GM04503 (cell line): Measurements from ENCODE around the gene KLHDC4.

Experiments used
- DNase-seq: peaks from one replicate; pipeline ENCODE4 v3.0.0-alpha.2; 2012; ENCODE audit warnings: low read depth

Gene KLHDC4

GRCh38 chr16:87698676-87699199 lies 67.0 kb downstream of the KLHDC4 start:
- DNase-seq: no peak

GRCh38 chr16:87698241-87698640 lies 67.5 kb downstream of the KLHDC4 start:
- no peak for DNase-seq

DNA sequence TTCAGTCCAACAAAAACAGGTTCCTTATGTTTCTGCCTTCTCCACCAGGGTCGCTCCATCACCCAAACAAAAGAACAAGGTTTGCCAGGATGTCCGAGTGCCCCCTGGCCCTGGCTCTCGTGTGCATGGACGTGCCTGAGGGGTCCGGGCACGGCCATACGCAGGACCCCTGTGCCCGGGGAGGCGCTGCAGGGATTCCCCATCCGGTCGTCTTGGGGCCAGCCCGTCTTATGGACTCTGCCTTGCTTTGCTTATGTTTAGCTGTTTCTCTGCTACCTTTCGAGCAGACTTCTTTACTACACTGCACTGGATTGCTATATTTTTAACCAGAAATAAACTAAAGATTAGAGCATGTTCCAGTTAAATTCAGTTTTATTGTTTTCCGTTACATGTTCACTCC lies 68.0 kb downstream of the KLHDC4 start:
- DNase-seq: no peak

DNA sequence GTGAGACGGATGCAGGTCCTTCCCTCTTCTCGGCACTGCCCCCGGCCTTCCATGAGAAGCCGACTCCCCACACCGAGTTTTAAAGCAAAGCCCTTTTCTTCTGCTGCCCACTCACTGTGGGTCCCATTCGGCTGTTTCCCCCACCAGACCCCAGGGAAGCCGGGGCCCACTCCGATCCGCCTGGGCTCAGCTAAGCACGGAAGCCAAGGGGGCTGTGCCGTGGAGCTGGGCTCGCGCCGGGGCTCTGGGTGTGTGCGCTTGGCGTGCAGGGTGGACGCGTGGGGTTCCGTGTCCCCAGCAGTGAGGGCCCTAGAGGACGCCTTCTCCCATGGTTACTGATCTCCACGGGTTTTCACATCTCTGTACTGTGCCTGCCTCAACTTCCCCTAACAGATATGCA lies 68.5 kb downstream of the KLHDC4 start:
- no peak for DNase-seq

DNA sequence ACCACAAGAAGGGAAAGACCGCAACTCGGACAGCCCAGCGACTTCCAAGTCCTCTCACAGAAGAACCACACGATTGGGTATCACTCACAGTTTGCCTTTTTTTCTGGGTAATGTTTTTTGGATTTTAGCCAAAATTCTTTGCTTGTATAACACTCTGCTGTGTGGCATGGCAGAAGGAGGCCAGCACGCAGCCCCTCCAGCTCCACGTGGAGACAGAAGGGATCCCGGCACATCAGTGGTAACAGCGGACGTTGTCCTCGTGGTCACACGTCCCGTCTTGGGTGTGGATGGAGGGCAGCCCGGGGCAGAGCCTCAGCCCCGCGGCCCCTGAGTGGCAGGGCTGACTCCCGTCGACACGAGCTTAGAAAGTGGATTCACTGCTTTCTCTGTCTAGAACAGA lies 69.1 kb downstream of the KLHDC4 start:
- DNase-seq: no peak

GRCh38 chr16:87695534-87695933 lies 70.3 kb downstream of the KLHDC4 start:
- DNase-seq: no peak

DNA sequence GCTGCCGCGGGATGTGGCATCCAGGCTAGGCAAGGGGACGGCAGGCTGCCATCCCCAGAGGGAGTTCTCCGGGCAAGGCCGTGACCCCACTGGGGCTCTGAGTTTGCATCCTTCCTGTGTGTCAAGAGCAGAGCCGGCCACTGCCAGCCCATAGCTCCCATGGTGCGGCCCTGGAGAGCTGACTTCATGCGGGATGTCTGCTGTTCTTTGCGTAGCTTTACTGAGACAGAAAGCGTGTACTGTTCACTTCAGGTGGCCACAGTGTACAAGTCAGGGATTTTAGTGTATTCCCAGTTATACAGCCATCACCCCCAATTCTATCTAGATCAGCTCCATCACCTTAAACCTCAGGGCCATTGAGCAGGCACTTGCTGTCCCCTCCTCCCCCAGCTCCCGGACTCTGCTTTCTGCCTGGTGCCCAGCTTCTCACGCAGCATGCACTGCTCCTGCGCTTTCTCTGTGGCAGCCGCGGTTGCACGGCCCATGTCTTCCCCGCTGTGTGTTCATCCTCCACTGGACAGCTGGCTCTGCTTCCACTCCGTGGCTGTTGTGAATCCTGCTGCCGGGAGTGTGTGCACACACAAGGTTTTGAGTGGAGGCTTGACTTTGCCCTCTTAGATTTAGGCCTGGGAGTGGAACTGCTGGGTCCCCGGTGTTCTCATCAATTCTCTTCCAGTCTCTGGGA lies 71.2 kb downstream of the KLHDC4 start:
- no peak for DNase-seq

- DNase-seq: no peak
Observed at GRCh38 chr16:87693827-87694226, 72.0 kb downstream of the KLHDC4 start.

DNA sequence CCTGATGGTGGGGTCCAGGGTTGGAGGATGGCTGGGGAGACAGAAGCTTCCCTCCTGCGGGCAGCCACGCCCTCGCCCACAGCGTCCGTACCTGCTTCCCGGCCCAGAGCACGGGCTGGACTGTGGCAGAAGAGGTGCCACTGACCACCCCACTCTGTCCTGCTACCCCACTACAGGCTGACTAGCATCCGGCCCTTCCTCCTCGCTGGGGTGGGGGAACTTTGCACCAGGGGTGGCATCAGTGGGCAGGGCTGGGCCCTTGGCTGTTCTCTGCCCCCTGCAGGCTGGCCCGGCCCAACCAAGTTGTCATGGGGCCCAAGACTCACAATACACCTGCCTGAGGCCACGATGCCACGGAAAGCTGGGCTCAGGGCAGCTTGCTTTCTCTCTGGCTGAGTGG lies 73.0 kb downstream of the KLHDC4 start:
- DNase-seq: no peak

GRCh38 chr16:87692176-87692575 lies 73.6 kb downstream of the KLHDC4 start:
- no peak for DNase-seq

DNA sequence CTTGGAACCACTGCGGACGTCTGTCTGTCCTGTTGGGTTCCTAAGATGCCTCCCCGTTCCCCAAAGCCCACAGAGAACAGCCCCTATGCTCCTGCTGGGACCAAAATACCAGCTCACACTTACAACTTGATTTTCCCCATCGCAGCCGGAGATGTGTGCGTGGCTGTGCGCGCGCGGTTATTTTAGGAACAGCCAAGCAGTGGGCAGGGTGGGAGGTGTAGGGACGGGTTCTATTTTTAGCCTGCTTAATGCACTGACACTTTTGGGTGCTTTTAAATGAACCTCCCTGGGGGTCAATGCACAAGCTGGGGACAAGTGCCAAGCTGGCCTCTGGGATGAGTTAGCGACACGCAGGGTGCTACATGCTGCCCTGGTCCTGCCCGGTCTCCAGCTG lies 74.1 kb downstream of the KLHDC4 start:
- DNase-seq: no peak

GRCh38 chr16:87690911-87691685 lies 74.7 kb downstream of the KLHDC4 start:
- DNase-seq: no peak

- DNase-seq: no peak
Observed at GRCh38 chr16:87689956-87690465, 75.8 kb downstream of the KLHDC4 start.

DNA sequence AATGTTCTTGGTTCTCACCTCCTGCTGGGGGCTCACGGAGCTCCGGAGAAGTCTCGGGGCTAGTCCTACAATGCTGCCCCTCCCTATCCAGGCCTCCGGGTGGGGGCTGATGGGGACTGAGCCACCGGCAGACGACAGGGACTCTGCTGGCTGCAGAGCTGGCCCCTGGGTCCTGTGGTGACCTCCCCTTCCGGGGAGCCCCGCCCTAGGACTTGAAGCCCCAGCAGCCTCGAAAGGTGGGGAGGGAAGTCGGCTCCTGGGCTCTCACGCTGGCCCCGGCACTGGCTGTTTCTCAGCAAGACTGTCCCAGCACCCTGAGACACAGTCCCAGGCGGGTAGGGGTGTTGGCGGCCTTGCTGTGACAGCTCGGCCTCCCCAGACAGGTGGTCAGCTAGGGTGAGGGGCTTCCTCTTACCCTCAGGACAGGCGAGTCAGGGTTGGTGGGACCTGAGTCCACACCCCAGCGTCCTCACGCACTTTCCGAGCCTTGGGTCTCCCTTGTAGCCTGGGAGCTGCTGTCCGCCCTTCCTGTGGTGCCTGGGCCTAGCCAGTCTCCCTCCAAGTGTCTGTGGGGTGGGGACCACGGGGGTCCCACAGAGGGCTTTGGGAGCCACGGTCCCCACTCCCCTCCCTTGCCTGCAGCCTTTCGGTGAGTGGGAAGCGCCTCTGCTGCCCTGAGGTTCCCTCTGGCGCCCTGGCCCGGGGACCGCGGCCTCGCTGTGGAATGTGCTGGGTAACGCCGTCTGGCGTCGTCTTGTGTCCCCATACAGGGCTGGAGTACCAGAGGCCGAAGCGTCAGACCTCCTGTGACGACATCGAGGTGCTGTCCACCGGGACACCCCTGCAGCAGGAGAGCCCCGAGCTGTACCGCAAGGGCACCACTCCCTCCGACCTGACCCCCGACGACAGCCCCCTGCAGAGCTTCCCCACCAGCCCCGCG lies 76.6 kb downstream of the KLHDC4 start:
- no peak for DNase-seq

DNA sequence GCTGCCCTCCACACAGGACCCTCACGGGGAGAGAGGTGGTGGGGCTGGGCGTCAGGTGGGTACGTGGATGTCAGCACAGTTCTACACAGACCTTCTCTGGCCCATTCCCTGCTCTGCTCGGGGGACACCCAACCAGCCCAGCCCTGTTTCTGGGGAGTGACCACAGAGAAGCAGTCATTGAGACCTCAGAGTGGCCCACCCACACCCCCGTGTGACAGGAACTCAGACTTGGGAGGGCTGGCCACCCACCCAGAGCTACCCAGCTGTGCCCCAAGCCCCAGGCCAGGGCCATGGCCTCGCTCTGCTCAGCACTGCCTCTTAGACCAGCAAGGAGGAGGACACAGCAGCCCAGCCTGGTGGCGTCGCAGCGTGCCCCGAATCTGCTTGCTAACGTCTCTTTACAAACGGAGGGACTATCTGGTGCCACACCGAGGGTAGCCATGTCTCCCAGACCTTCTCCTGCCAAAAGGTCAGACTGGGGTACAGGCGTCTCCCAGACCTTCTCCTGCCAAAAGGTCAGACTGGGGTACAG lies 77.7 kb downstream of the KLHDC4 start:
- no peak for DNase-seq

DNA sequence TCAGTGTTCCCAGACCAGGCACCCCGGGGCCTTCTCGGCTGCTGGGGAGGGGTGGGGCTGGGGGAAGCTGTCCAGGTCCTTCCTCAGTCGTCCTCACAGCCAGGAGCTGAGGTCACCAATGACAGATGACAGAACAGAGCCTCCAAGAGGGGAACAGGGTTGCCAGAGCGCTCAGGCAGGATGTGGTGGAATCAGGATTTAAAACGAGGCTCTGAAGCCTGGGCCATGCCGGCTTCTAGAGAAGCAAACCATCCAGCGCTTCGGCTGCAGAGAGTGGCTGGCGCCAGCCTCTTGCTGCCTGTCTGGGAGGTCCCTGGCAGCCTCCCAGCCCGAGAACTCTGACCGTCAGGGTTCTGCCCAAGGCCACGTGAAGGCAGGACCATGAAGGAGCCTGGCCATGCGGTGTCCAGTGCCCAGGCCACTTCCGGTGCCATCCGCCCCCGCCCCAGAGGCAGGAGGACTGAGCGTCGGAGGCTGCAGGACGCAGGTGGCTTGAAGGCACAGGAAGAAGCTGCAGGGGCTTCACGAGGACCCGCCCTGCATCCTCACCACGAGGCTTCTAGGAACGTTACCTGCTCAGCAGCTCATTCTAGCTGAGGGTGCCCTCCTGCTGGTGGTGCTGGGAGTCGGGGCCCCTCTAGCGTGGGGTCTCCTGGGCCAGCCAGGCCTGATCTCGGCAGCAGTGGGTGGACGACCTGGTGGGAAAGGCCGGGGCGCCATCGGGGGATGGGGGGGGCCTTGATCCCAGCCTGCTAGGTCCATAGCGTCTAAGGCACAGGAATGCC lies 78.5 kb downstream of the KLHDC4 start:
- DNase-seq: no peak

DNA sequence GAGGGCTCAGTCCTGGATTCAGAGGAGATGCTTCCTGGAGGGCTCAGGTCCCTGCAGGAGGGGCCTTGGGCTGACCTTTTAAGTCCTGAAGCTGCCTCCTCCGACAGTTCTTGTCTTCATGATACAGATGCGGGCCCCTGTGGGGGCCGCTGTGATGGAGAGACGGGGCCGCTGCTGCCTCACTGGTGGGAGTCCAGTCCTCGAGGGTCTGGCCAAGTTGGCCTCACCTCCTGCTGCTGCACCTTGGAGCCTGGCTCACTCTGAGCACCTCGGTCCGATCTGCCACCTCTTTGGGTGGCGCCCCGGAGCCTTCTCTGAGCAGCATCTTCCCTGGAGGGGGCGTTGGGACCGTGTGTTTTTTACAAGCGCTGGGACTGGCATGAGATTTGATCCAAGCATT lies 79.1 kb downstream of the KLHDC4 start:
- DNase-seq: no peak

- DNase-seq: no peak
Observed at GRCh38 chr16:87685766-87686165, 80.0 kb downstream of the KLHDC4 start.

- DNase-seq: no peak
Observed at GRCh38 chr16:87685405-87685755, 80.4 kb downstream of the KLHDC4 start.

DNA sequence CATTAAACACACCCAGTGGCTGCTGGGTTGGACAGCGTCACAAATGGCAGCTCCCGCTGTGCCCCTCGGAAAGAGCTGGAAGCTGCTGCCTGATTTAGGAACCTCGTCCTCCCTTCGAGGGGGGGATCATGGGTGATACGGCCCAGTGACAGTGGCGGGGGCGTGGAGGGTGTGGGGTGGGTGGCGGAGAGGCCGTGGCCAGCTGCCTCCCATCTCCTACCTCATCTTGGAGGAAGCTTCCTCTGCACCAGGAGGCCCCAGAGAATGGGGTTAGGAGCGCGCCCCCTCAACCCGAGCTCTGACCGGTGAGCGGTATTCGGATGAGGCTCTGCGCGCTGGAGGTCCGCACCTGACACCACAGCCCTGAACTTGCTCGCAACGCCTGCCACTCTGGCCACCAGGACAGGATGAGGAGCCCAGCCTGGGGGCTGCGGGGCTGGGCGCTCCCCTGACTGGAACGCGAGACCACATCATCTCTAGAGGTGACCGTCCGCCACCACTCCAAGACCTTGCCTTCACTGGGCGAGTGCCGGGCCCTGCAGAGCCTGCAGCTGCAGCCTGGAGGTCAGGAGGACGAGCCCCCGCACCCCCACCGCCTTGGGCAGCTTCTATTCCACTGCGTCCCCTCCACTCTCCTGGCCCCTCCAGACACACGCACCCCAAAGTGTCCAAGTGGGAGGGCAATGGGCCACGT lies 80.9 kb downstream of the KLHDC4 start:
- no peak for DNase-seq
